Gastroesophageal sphincter (tissue), 3 donors: ENCODE measurements around the gene KLF15.
A peak's percentile ranks its signal among the peaks of the same experiment; 100 is the strongest.

Experiments used
- CTCF ChIP-seq, 4 experiments: fragments of 200-600 bp in 2 of 4; fragments of 450-650 bp in 2 of 4; sonication (generic) in 1 of 4; IDR thresholded peaks; one replicate each; pipeline ENCODE4 v1.5.1; 2017 to 2019; ENCODE audit warnings: antibody characterized with exemption in 4 of 4, mild to moderate bottlenecking in 2 of 4, moderate library complexity in 2 of 4
- POLR2A ChIP-seq, 2 donors: fragments of 450-650 bp; IDR thresholded peaks; one replicate each; pipeline ENCODE4 v1.6.1; 2017; ENCODE audit warnings: antibody characterized with exemption in 2 of 2, mild to moderate bottlenecking in 2 of 2, moderate library complexity in 1 of 2
- POLR2AphosphoS5 ChIP-seq: sonication (generic); formaldehyde crosslinking; IDR thresholded peaks from one replicate; pipeline ENCODE4 v1.6.1; 2017; ENCODE audit warnings: antibody characterized with exemption

GRCh38 chr3:126389112-126389793, 32.0 kb upstream of the KLF15 start:
- TF ChIP-seq POLR2A (IDR thresholded peaks at IDR 0.05), result peak; percentile 71 to 78
- TF ChIP-seq CTCF (IDR thresholded peaks at IDR 0.05), result peak; percentile 99 to 100 (median 100)
- peak; percentile 96 for TF ChIP-seq POLR2AphosphoS5
